NCI-H1436 (cell line): ENCODE data around the gene KRTAP1-5.
A peak's percentile ranks its signal among the peaks of the same experiment; 100 is the strongest.
"Not testable (repeated sequence)": the region's sequence is repeated elsewhere in the genome, so short reads cannot be mapped to it uniquely, and the experiment has no call there.

Experiments used
- DNase-seq: peaks from one replicate; lab custom pipeline; 2025; lab: John Stamatoyannopoulos, UW

KRTAP1-5 gene

DNA sequence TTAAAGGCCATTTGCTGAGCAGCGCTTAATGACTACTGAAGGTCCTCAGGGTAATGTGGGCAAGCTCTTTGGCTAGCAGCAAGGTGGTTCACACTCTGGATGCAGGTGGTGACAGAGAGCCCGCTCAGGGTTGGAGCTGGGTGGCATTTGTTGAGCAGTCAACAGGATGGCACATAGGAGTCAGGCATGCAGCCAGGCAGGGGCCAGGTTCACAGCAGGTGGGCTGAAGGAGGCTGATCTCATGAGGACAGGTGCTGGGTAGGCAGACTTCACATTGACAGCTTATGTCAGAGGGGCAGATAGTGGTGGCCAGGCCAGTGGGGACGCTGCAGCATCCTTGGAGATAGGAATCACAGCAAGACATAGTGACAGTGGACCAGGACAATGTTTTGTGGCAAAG is 22.6 kb downstream of the KRTAP1-5 start:
- DNase-seq, result peak; percentile 62

DNA sequence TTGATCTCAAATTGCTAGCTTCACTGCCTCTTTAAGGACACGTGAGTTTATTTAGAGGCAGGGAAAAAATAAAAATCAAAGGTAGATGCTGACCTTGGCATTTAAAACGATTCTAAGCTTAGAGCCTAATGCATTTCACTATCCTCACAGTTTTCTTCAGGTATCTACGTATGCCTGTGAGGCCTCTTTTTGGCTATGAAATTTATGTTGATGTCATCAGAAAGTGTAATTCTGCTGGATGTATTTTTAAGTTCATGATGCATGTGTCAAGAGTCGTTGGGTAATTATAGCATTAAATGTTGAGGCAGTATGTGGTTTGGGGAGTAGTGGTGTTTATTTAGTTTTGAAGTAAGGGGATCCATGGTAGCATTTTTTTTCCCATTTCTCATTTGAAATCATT is 23.1 kb downstream of the KRTAP1-5 start:
- peak; percentile 55 for DNase-seq

- no peak for DNase-seq
Observed at GRCh38 chr17:41002814-41003213, 24.2 kb downstream of the KRTAP1-5 start.

- no peak for DNase-seq
Observed at GRCh38 chr17:41001795-41002194, 25.2 kb downstream of the KRTAP1-5 start.

GRCh38 chr17:40999563-40999962 is 27.4 kb downstream of the KRTAP1-5 start, which contains the start of gene KRTAP3-2:
TSS of gene KRTAP3-2 (minus strand) at chr17:40999906. CDS start at chr17:40999853, 53 bp downstream.
- not testable (repeated sequence) for DNase-seq

DNA sequence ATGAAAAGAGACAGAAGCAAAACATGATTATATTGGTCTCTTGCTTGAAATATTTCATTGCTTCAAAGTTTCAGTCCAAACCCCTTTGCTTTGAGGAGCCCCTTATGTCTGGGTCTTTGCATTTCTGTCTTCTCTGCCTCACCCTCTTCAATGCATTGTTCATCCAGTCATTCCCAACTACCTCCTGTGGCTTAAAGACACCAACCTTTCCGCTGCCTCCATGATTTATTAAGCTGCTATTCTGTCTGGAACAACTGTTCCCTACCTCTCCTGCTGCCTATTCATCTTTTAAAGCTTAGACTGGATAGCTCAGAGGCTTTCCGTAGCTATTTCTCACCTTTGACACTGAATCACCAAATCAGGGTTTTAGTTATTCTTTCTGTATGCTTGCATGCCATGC is 29.6 kb downstream of the KRTAP1-5 start:
- no peak for DNase-seq

- DNase-seq, result no peak
Observed at GRCh38 chr17:40996829-40997228, 30.2 kb downstream of the KRTAP1-5 start.

DNA sequence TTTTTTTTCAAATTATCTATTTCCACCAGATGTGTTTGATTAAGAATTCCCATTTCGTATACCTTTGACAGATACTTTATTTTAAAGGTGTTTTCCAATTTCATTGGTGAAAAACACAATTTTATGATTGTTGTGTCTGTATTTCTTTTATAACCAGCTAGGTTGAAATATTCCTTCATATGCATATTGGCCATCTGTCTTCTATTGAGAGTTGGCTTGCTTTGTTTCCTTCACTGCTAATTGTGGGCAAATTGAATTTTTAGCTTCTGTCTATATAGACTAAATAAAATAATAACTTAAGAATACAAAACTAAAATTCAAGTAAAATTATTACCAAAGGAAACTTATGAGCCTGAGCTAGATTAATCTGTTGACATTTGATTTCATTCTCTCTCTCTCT is 31.9 kb downstream of the KRTAP1-5 start:
- no peak for DNase-seq

GRCh38 chr17:40993839-40994238 is 33.2 kb downstream of the KRTAP1-5 start, which contains the start of gene KRTAP3-3:
TSS of gene KRTAP3-3 (minus strand) at chr17:40994164. CDS start at chr17:40994097, 67 bp downstream.
- DNase-seq, result peak; percentile 92

GRCh38 chr17:40993084-40993483 is 33.9 kb downstream of the KRTAP1-5 start:
- no peak for DNase-seq

- no peak for DNase-seq
Observed at GRCh38 chr17:40992666-40993065, 34.3 kb downstream of the KRTAP1-5 start.

- no peak for DNase-seq
Observed at GRCh38 chr17:40986920-40987319, 40.1 kb downstream of the KRTAP1-5 start.

- no peak for DNase-seq
Observed at GRCh38 chr17:40984226-40984625, 42.8 kb downstream of the KRTAP1-5 start, which contains the start of gene KRT40. TSS of gene KRT40 (minus strand) at chr17:40984326. CDS start at chr17:40984273, 53 bp downstream.

GRCh38 chr17:40981115-40981514 is 45.9 kb downstream of the KRTAP1-5 start:
- DNase-seq, result no peak

DNA sequence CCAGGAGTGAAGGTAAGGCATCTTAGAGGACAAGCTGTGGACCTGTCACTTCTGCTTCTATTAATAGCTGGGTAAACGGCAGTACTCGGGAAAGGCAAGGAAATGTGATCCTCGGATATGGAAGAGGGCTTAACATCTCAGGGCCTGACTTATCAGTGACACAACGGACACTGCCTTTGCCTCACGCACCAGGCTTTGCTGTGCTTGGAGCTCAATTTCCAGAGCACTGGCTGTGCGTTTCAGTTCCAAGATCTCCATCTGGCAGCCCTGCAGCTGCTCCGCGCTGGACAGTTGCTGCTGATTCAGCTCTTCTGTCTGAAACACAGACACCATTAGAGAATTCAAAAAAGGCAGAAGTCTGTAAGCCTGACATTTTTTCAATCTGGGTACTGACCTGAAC is 46.4 kb downstream of the KRTAP1-5 start:
- no peak for DNase-seq

GRCh38 chr17:40980117-40980516 is 46.9 kb downstream of the KRTAP1-5 start:
- no peak for DNase-seq

GRCh38 chr17:40978575-40979151 is 48.3 kb downstream of the KRTAP1-5 start:
- no peak for DNase-seq
